Measurements from ENCODE around the gene SLC30A3. TPM values are rescaled to one million over a fixed set of nuclear protein-coding genes. Genes with fewer than 3 reads are reported as not detected.

SLC30A3 gene, protein sequence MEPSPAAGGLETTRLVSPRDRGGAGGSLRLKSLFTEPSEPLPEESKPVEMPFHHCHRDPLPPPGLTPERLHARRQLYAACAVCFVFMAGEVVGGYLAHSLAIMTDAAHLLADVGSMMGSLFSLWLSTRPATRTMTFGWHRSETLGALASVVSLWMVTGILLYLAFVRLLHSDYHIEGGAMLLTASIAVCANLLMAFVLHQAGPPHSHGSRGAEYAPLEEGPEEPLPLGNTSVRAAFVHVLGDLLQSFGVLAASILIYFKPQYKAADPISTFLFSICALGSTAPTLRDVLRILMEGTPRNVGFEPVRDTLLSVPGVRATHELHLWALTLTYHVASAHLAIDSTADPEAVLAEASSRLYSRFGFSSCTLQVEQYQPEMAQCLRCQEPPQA
- total RNA-seq, result not detected in 2 replicates
- long read RNA-seq, result 0 reads

DNA sequence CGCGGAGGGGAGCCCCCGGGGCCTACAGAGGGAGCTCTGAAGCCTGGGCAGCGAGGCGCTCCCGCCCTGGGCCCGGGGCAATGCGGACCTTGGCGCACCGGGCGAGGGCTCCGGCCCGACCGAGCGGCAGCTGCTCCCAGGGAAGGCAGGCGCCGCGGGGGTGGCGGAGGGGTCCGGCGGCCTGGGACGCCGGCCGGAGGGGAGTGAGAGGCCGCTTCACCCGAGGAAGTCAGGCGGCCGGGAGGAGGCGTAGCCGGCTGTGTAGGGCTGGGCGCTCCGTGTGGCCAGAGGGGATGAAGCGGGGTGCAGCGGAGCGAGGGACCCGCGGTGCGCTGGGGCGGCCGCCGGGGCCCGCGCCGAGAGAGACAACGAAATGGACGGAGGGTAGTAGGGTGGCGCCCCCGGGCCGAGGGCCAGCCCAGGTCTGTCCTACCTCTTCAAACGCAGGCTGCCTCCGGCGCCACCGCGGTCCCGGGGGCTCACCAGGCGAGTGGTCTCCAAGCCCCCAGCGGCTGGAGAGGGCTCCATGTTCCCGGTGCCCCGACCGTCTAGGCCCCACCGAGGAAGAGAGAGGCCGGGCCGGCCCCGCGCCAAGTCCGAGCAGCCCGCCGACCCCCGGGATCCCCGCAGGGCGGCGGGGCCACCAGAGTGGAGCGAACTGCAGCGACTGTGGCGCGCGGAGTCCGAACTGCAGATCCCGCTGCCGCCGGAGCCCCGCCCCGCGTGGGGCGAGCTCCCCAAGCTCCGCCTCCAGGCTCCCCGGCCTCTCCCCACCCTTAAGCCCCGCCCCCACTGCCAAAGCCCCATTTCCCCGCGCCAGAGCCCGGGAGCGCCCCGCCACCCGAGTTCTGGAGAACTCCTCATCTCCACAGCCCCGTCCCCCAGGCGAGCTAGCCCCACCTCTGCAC lies at the start of gene SLC30A3:
Gene SLC30A3 (minus strand): TSS at position 669 of the 908 bp plus-strand sequence. CDS start 141 bp downstream, at position 528.
- TF ChIP-seq, protein P1, sequence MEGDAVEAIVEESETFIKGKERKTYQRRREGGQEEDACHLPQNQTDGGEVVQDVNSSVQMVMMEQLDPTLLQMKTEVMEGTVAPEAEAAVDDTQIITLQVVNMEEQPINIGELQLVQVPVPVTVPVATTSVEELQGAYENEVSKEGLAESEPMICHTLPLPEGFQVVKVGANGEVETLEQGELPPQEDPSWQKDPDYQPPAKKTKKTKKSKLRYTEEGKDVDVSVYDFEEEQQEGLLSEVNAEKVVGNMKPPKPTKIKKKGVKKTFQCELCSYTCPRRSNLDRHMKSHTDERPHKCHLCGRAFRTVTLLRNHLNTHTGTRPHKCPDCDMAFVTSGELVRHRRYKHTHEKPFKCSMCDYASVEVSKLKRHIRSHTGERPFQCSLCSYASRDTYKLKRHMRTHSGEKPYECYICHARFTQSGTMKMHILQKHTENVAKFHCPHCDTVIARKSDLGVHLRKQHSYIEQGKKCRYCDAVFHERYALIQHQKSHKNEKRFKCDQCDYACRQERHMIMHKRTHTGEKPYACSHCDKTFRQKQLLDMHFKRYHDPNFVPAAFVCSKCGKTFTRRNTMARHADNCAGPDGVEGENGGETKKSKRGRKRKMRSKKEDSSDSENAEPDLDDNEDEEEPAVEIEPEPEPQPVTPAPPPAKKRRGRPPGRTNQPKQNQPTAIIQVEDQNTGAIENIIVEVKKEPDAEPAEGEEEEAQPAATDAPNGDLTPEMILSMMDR (IDR thresholded peaks at IDR 0.05; ENCODE audit: unreplicated experiment), result no peak
- H3K4me3 Mint-ChIP-seq (ENCODE audit: low read depth), result peak within 1 kb of the TSS; percentile 76
- peak; percentile 33 for DNase-seq (ENCODE audit: low spot score, unreplicated experiment)
- H3K4me1 Mint-ChIP-seq (ENCODE audit: low read depth), result peaks cover 11% of the 10 kb centered on the region
- no peaks in the 10 kb centered on the region for H3K9me3 Mint-ChIP-seq (ENCODE audit: low read depth)
- peak within 1 kb of the TSS; percentile 11 for H3K27ac Mint-ChIP-seq
- no peaks in the 10 kb centered on the region for H3K36me3 Mint-ChIP-seq (ENCODE audit: insufficient read depth)
- peaks cover 50% of the 10 kb centered on the region for H3K27me3 Mint-ChIP-seq

- H3K9me3 Mint-ChIP-seq (ENCODE audit: low read depth), result no peaks in the 10 kb centered on the region
- no peaks in the 10 kb centered on the region for H3K4me1 Mint-ChIP-seq (ENCODE audit: low read depth)
- no peak overlapping the region for H3K4me3 Mint-ChIP-seq (ENCODE audit: low read depth)
- TF ChIP-seq, protein P1 (IDR thresholded peaks at IDR 0.05; ENCODE audit: unreplicated experiment), result no peak
- H3K27ac Mint-ChIP-seq, result no peak overlapping the region
- H3K36me3 Mint-ChIP-seq (ENCODE audit: insufficient read depth), result peaks cover 7% of the 10 kb centered on the region
- DNase-seq (ENCODE audit: low spot score, unreplicated experiment), result no peak
- H3K27me3 Mint-ChIP-seq, result peaks cover 22% of the 10 kb centered on the region
Measured at GRCh38 chr2:27312152-27312551, 49.3 kb upstream of the SLC30A3 start.

DNA sequence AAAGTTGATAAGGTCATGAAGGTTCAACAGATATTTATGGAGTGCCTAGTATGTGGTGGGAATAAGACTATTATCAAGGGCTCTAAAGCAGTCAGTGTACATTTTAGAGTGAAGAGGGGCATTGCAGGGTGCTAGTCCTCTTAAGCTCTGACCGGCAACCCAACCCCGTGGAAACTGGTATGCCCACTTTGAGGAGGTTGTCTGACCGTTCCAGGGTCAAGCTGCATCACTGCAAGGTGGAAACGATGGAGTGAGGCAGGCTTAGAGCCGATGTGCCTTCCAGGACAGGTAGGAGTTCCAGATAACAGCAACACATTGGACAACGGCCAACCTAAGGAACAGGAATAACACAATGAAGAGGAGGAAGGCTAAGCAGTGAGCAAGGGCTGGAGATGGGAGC lies 46.8 kb upstream of the SLC30A3 start:
- Mint-ChIP-seq H3K27ac (no peak overlapping the region), H3K4me1 (ENCODE audit: low read depth) (no peaks in the 10 kb centered on the region), H3K36me3 (ENCODE audit: insufficient read depth) (peaks cover 7% of the 10 kb centered on the region), H3K9me3 (ENCODE audit: low read depth) (no peaks in the 10 kb centered on the region), H3K27me3 (peaks cover 45% of the 10 kb centered on the region), H3K4me3 (ENCODE audit: low read depth) (no peak overlapping the region)
- DNase-seq (ENCODE audit: low spot score, unreplicated experiment), result no peak
- TF ChIP-seq, protein P1 (IDR thresholded peaks at IDR 0.05; ENCODE audit: unreplicated experiment), result no peak

GRCh38 chr2:27308359-27308881 lies 45.6 kb upstream of the SLC30A3 start, which contains the start of gene UCN:
TSS of gene UCN (minus strand) at chr2:27308445. CDS start at chr2:27307895, 550 bp downstream.
- TF ChIP-seq, protein P1 (IDR thresholded peaks at IDR 0.05; ENCODE audit: unreplicated experiment), result no peak
- no peaks in the 10 kb centered on the region for H3K4me1 Mint-ChIP-seq (ENCODE audit: low read depth)
- DNase-seq (ENCODE audit: low spot score, unreplicated experiment), result peak; percentile 58
- H3K27me3 Mint-ChIP-seq, result peaks cover 50% of the 10 kb centered on the region
- no peak within 1 kb of the TSS for H3K4me3 Mint-ChIP-seq (ENCODE audit: low read depth)
- H3K27ac Mint-ChIP-seq, result no peak within 1 kb of the TSS
- peaks cover 7% of the 10 kb centered on the region for H3K36me3 Mint-ChIP-seq (ENCODE audit: insufficient read depth)
- no peaks in the 10 kb centered on the region for H3K9me3 Mint-ChIP-seq (ENCODE audit: low read depth)

Measured in progenitor cell of endocrine pancreas (in vitro differentiated cells).